Fibroblast of villous mesenchyme (primary cell): ENCODE data around the gene BMP8B. TPM values are rescaled to one million over a fixed set of nuclear protein-coding genes. Genes with fewer than 3 reads are reported as not detected.

Source experiments
- DNase-seq: peaks from one replicate; pipeline ENCODE4 v3.0.0-alpha.2; 2010; ENCODE audit warnings: low read depth
- H3K4me3 ChIP-seq: 2 replicates; pipeline ENCODE4 v1.5.1; 2011; ENCODE audit warnings: low read depth, mild to moderate bottlenecking, low read length
- total RNA-seq: library from RNA; depleted of rRNA; stranded (reverse); fragments of >200 nt; gene quantifications from 2 replicates; pipeline ENCODE4 v1.2.3, GENCODE V29; 2012
- TF ChIP-seq, protein P1 (sequence below): IDR thresholded peaks from 2 replicates; pipeline ENCODE4 v1.5.1; 2012; ENCODE audit warnings: low read depth, mild to moderate bottlenecking, low read length; ENCODE audit not compliant: insufficient read depth

Gene BMP8B
- total RNA-seq: under 0.01 TPM in 1 of 2 replicates, not detected in the other

DNA sequence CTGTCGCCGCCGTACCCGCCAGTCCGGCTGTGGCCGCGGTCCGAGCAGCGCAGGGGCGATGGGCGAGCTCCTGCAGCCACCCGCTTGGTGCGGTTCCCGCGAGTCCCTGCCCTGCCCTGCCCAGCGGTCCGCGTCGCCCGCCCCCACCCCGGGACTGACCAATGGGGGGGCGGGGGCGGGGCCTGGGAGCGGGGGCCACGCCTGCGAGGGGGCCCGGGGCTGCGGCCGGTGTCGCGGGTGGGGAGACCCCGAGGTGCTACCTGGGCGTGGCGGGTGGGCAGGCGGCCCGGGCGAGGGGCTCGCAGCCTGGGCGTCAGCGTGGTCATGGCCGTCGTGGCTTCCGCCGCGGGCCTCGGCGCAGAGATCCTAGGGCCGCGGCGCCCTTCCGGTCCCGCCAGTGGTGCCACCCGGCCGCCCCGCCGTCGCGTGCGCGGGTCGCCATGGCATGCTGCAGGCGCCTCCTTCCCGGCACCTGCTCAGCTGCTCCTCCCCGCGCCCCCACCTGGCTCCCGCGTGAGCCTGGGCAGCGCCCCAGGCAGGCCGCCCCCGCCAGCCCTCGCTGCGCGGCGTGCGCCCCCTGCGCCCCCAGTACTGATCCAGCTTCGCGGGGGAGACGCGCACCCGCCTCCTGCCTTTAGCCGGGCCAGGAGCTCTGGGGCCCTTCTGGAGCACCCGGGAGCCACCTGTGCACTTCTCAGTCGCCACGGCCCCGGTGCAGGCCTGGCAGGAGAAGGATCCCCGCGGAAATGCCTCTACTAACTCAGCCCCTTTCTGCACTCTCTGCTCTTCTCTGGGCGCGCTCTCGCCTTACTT, at the start of gene BMP8B:
Gene BMP8B (minus strand): TSS at position 108 of the 813 bp plus-strand sequence. CDS start 380 bp downstream, outside the sequence.
- DNase-seq: peak; percentile 22
- peak within 1 kb of the TSS; percentile 44 for H3K4me3 ChIP-seq
- TF ChIP-seq, protein P1, sequence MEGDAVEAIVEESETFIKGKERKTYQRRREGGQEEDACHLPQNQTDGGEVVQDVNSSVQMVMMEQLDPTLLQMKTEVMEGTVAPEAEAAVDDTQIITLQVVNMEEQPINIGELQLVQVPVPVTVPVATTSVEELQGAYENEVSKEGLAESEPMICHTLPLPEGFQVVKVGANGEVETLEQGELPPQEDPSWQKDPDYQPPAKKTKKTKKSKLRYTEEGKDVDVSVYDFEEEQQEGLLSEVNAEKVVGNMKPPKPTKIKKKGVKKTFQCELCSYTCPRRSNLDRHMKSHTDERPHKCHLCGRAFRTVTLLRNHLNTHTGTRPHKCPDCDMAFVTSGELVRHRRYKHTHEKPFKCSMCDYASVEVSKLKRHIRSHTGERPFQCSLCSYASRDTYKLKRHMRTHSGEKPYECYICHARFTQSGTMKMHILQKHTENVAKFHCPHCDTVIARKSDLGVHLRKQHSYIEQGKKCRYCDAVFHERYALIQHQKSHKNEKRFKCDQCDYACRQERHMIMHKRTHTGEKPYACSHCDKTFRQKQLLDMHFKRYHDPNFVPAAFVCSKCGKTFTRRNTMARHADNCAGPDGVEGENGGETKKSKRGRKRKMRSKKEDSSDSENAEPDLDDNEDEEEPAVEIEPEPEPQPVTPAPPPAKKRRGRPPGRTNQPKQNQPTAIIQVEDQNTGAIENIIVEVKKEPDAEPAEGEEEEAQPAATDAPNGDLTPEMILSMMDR: no peak

GRCh38 chr1:39836595-39837110, 48.0 kb upstream of the BMP8B start:
- TF ChIP-seq, protein P1: no peak
- DNase-seq: no peak
- no peak overlapping the region for H3K4me3 ChIP-seq

- DNase-seq: no peak
- no peak overlapping the region for H3K4me3 ChIP-seq
- TF ChIP-seq, protein P1: no peak
Measured at GRCh38 chr1:39835935-39836594, 47.4 kb upstream of the BMP8B start.

DNA sequence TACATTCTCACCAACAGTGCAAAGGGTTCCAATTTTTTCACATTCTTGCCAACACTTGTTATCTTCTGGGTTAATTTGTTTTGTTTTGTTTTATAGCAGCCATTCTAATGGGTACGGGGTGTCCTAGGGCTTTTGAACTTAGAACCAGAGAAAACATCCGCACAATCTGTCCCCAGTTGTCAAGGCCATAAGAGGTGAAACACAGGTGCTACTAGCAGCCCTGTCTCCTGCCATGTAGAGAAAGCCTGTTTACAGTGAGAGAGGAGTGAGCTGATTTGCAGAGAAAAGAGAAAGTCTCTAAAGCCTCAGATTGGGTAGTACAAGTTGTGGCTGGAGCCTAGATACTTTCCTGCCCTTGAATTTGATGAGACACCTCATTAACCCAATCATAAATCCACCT, 46.4 kb upstream of the BMP8B start:
- no peak overlapping the region for H3K4me3 ChIP-seq
- no peak for DNase-seq
- TF ChIP-seq, protein P1: no peak

DNA sequence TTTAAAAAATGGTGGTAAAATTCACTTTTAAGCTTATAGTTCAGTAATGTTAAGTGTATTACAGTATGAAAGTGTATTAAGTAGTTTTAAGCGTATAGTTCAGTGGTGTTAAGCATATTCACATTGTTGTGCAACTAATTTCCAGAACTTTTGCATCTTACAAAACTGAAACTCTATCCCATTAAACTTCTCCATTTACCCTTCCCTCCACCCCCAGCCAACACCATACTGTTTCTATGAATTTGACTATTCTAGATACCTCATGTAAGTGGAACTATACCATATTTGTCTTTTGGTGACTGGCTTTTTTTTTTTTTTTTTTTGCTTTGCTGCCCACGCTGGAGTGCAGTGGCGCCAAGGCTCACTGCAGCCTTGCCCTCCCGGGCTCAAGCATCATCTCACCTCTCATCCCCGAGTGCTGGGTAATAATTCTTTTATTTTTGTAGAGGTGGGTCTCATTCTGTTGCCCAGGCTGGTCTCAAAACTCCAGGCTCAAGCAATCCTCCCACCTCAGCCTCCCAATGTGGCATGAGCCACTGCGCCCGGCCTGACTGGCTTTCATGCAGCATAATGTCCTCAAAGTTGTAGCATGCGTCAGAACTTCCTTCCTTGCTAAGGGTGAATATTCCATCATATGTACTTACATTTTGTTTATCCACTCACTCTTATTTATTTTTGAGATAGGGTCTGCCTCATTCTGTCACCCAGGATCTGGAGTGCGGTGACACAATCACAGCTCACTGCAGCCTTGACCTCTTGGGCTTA, 45.1 kb upstream of the BMP8B start:
- no peak for DNase-seq
- H3K4me3 ChIP-seq: no peak overlapping the region
- TF ChIP-seq, protein P1: no peak

DNA sequence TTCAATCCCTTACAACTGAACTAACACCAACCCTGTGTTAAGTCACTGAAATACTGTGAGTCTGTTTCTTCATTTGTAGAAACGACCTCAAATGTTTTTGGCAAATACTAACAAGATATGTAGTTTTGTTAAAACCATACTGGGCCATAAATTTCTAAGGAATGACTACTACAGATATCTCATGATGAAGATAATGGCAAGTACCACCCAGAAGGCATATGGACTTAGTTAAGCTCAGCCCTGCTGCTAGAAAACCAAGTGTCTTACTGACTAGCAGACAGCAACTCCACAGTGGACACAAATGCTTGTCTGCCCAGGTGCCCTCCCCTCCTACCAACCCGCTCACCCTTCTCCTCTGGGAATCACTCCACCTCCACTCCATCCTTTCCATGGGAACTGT, 44.5 kb upstream of the BMP8B start:
- no peak overlapping the region for H3K4me3 ChIP-seq
- DNase-seq: peak; percentile 37
- TF ChIP-seq, protein P1: no peak
